ENCODE results near the gene MON1A.
"Not testable (repeated sequence)": the region's sequence is repeated elsewhere in the genome, so short reads cannot be mapped to it uniquely, and the experiment has no call there.

MON1A gene

GRCh38 chr3:49908373-49909199, 21.0 kb downstream of the MON1A start:
- Mint-ChIP-seq H3K27me3 (ENCODE audit: low read depth) (no peaks in the 10 kb centered on the region), H3K27ac (no peak overlapping the region), H3K36me3 (ENCODE audit: low read depth) (peaks cover 15% of the 10 kb centered on the region), H3K9me3 (no peaks in the 10 kb centered on the region), H3K4me1 (ENCODE audit: low read depth) (peaks cover 20% of the 10 kb centered on the region), H3K4me3 (no peak overlapping the region)
- DNase-seq (ENCODE audit: low spot score), result no peak

DNA sequence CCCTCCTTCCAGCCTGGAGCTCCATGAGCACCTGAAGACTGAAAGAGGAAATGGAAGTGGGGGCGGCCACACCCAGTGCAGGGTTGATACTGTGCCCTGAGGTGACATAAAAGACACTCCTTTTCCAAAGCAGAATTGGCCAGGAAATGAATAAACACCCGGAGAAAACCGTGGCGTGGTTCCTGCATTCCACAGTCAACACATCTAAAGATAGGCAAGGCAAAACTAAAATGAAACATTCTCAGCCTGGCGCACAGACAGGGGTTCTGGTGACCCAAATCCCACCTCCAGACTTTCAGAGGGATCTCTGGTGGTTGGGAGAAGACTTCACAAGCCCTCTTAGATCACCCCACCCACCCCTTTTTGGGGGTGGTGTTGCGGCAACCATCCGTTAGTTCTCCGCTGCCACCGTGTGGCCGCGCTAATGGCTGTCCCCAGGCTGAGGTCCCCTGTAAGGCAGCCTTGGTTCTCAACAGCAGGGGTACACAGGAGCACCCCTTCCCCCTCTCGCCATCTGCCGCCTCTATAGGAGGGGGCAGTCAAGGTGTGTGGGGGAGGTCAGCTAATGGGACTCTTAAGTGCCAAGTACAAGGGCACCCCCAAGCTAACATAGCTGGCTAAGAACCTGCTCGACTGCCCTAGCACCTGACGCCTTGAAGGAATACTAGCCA, 23.4 kb downstream of the MON1A start:
- H3K27ac Mint-ChIP-seq, result peak overlapping the region; percentile 88
- peaks cover 11% of the 10 kb centered on the region for H3K36me3 Mint-ChIP-seq (ENCODE audit: low read depth)
- peaks cover 20% of the 10 kb centered on the region for H3K4me1 Mint-ChIP-seq (ENCODE audit: low read depth)
- no peaks in the 10 kb centered on the region for H3K27me3 Mint-ChIP-seq (ENCODE audit: low read depth)
- peak; percentile 52 for DNase-seq (ENCODE audit: low spot score)
- peak overlapping the region; percentile 94 for H3K4me3 Mint-ChIP-seq
- H3K9me3 Mint-ChIP-seq, result no peaks in the 10 kb centered on the region

- DNase-seq (ENCODE audit: low spot score); H3K27me3 Mint-ChIP-seq (ENCODE audit: low read depth); H3K36me3 Mint-ChIP-seq (ENCODE audit: low read depth); H3K9me3 Mint-ChIP-seq: not testable (repeated sequence)
- Mint-ChIP-seq H3K4me3 (peak overlapping the region; percentile 94), H3K27ac (peak overlapping the region; percentile 65), H3K4me1 (ENCODE audit: low read depth) (peaks cover 20% of the 10 kb centered on the region)
Observed at GRCh38 chr3:49904448-49904847, 25.2 kb downstream of the MON1A start.

DNA sequence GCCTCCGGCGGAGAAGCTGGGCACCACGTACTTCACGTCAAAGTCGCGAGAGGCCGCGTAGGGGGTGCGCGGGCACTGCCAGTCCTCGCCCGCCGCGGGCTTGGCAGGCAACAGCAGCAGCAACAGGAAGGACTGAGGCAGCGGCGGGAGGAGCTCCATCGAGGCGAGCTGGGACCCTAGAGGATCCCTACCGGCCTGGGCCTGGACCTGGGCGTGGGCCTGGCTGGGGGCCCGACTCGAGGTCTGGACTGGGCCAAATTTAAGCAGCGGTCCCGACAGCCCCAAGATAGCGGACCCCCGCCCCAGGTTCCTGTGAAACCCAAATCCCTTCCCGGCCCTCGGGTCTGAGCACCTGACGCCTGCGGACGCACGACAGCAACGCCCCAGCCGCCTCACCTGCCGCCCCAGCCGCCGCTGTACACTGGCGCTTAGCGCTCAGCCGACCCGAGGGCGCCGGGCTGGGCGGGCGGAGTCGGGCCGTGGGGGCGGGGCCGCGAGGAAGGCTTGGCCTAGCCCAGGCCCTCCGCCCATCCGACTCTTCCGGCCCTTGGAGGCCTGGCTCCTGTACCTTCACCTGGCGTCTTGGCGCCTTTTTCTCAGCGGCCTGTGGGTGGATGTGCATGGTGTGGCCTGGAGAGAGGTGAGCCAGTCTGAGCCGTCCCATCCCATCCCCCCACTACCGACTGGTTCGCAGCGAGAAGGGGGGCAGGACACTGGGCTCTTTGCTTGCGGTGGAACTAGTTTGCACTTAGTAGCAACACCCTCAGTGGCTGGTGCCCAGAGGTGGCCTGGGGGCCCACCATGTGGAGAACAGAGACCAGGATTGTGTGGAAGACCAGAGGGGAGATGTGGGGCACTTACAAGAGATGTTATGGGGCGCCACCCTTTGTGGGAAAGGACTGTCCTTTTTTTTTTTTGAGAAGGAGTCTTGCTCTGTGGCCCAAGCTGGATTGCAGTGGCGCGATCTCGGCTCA, 25.9 kb downstream of the MON1A start, which contains the start of gene MST1R:
TSS of gene MST1R (minus strand) at position 423 of the 974 bp plus-strand sequence. CDS start at position 159, 264 bp downstream.
- no peaks in the 10 kb centered on the region for H3K9me3 Mint-ChIP-seq
- peak within 1 kb of the TSS; percentile 91 for H3K27ac Mint-ChIP-seq
- peak; percentile 86 for DNase-seq (ENCODE audit: low spot score)
- peaks cover 20% of the 10 kb centered on the region for H3K4me1 Mint-ChIP-seq (ENCODE audit: low read depth)
- H3K27me3 Mint-ChIP-seq (ENCODE audit: low read depth), result no peaks in the 10 kb centered on the region
- peak within 1 kb of the TSS; percentile 94 for H3K4me3 Mint-ChIP-seq
- peaks cover 3% of the 10 kb centered on the region for H3K36me3 Mint-ChIP-seq (ENCODE audit: low read depth)

- H3K36me3 Mint-ChIP-seq (ENCODE audit: low read depth), result peaks cover 3% of the 10 kb centered on the region
- no peaks in the 10 kb centered on the region for H3K27me3 Mint-ChIP-seq (ENCODE audit: low read depth)
- H3K9me3 Mint-ChIP-seq, result no peaks in the 10 kb centered on the region
- H3K27ac Mint-ChIP-seq, result no peak overlapping the region
- H3K4me3 Mint-ChIP-seq, result peak overlapping the region; percentile 36
- no peak for DNase-seq (ENCODE audit: low spot score)
- H3K4me1 Mint-ChIP-seq (ENCODE audit: low read depth), result peaks cover 20% of the 10 kb centered on the region
Observed at GRCh38 chr3:49902511-49903345, 26.9 kb downstream of the MON1A start.

GRCh38 chr3:49901366-49902339, 28.0 kb downstream of the MON1A start:
- peaks cover 3% of the 10 kb centered on the region for H3K36me3 Mint-ChIP-seq (ENCODE audit: low read depth)
- peak overlapping the region; percentile 5 for H3K27ac Mint-ChIP-seq
- DNase-seq (ENCODE audit: low spot score), result no peak
- H3K4me1 Mint-ChIP-seq (ENCODE audit: low read depth), result peaks cover 20% of the 10 kb centered on the region
- H3K9me3 Mint-ChIP-seq, result no peaks in the 10 kb centered on the region
- no peak overlapping the region for H3K4me3 Mint-ChIP-seq
- no peaks in the 10 kb centered on the region for H3K27me3 Mint-ChIP-seq (ENCODE audit: low read depth)

GRCh38 chr3:49900491-49901153, 29.0 kb downstream of the MON1A start:
- Mint-ChIP-seq H3K36me3 (ENCODE audit: low read depth) (peaks cover 3% of the 10 kb centered on the region), H3K9me3 (no peaks in the 10 kb centered on the region), H3K4me1 (ENCODE audit: low read depth) (peaks cover 12% of the 10 kb centered on the region), H3K4me3 (no peak overlapping the region), H3K27ac (no peak overlapping the region), H3K27me3 (ENCODE audit: low read depth) (no peaks in the 10 kb centered on the region)
- DNase-seq (ENCODE audit: low spot score), result no peak

GRCh38 chr3:49899815-49900214, 29.8 kb downstream of the MON1A start:
- peaks cover 3% of the 10 kb centered on the region for H3K36me3 Mint-ChIP-seq (ENCODE audit: low read depth)
- no peak for DNase-seq (ENCODE audit: low spot score)

DNA sequence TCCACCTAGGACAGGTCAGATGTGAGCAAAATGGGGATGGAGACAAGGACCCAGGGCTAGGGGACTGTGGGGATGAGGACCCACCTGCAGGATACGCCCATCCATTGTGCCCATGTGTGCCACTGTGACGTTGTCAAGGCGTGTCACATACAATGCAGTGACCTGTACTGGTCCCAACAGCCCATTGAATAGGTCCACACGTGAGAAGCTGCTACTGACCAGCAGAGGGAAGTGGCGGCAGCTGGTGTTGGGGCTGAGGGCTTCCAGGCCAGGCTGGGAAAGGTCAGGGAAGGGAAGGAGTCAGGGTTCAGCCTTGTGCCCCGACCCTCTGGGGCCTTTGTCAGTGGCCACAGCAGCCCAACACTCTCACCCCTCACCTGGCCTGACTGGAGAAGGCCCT, 30.6 kb downstream of the MON1A start:
- Mint-ChIP-seq H3K27ac (no peak overlapping the region), H3K9me3 (no peaks in the 10 kb centered on the region), H3K36me3 (ENCODE audit: low read depth) (peaks cover 2% of the 10 kb centered on the region), H3K27me3 (ENCODE audit: low read depth) (no peaks in the 10 kb centered on the region), H3K4me1 (ENCODE audit: low read depth) (peaks cover 2% of the 10 kb centered on the region), H3K4me3 (no peak overlapping the region)
- no peak for DNase-seq (ENCODE audit: low spot score)

More at GRCh38 chr3:49899815-49900214, 29.8 kb downstream of the MON1A start:
- no peaks in the 10 kb centered on the region for H3K9me3 Mint-ChIP-seq
- no peak overlapping the region for H3K27ac Mint-ChIP-seq
- peaks cover 7% of the 10 kb centered on the region for H3K4me1 Mint-ChIP-seq (ENCODE audit: low read depth)
- no peak overlapping the region for H3K4me3 Mint-ChIP-seq
- H3K27me3 Mint-ChIP-seq (ENCODE audit: low read depth), result no peaks in the 10 kb centered on the region

DNA sequence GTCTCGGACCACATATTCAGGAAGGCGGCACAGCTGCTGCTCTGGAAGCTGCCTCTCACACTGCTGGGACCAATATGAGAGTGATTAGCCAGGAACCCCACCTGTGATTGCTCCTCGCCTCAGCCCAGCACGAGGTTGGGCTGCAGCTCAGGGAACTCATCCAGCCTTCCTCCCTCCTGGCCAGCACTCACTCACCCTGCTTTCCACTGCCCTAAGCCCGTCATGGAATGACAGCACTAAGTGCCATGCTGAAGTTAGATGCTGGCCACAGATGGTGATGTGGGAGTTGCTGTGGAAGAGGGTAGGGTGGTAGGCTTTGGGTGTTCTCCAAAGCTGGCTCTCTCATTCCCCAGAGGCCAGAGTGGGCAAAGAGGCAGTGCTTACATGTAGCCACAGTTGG, 33.3 kb downstream of the MON1A start:
- Mint-ChIP-seq H3K27ac (no peak overlapping the region), H3K4me1 (ENCODE audit: low read depth) (no peaks in the 10 kb centered on the region), H3K9me3 (no peaks in the 10 kb centered on the region), H3K27me3 (ENCODE audit: low read depth) (no peaks in the 10 kb centered on the region), H3K4me3 (no peak overlapping the region), H3K36me3 (ENCODE audit: low read depth) (no peaks in the 10 kb centered on the region)
- DNase-seq (ENCODE audit: low spot score), result no peak

- Mint-ChIP-seq H3K27me3 (ENCODE audit: low read depth) (no peaks in the 10 kb centered on the region), H3K36me3 (ENCODE audit: low read depth) (no peaks in the 10 kb centered on the region), H3K4me1 (ENCODE audit: low read depth) (no peaks in the 10 kb centered on the region), H3K4me3 (no peak overlapping the region), H3K27ac (no peak overlapping the region), H3K9me3 (no peaks in the 10 kb centered on the region)
- no peak for DNase-seq (ENCODE audit: low spot score)
Observed at GRCh38 chr3:49895791-49896190, 33.8 kb downstream of the MON1A start.

- H3K4me1 Mint-ChIP-seq (ENCODE audit: low read depth), result no peaks in the 10 kb centered on the region
- no peaks in the 10 kb centered on the region for H3K9me3 Mint-ChIP-seq
- no peaks in the 10 kb centered on the region for H3K36me3 Mint-ChIP-seq (ENCODE audit: low read depth)
- H3K4me3 Mint-ChIP-seq, result no peak overlapping the region
- no peaks in the 10 kb centered on the region for H3K27me3 Mint-ChIP-seq (ENCODE audit: low read depth)
- no peak overlapping the region for H3K27ac Mint-ChIP-seq
- DNase-seq (ENCODE audit: low spot score), result no peak
Observed at GRCh38 chr3:49889296-49889695, 40.3 kb downstream of the MON1A start.

Measured in T-helper 2 cell treated with Interferon-gamma antibody and Interleukin-4, amounts not matched to agents 5 μg/mL and 100 μg/mL, for 36 hours (primary cell).